NB4 (cell line): Measurements from ENCODE around the gene HDHD3.

Experiments
- POLR2A ChIP-seq: IDR thresholded peaks from 2 replicates; pipeline ENCODE4 v1.6.1; 2011; ENCODE audit warnings: mild to moderate bottlenecking; ENCODE audit not compliant: insufficient read length; ENCODE audit errors: extremely low read depth
- TF ChIP-seq, protein P1 (sequence below): IDR thresholded peaks from one replicate; pipeline ENCODE4 v1.5.1; 2012; ENCODE audit warnings: low read depth, low read length

DNA sequence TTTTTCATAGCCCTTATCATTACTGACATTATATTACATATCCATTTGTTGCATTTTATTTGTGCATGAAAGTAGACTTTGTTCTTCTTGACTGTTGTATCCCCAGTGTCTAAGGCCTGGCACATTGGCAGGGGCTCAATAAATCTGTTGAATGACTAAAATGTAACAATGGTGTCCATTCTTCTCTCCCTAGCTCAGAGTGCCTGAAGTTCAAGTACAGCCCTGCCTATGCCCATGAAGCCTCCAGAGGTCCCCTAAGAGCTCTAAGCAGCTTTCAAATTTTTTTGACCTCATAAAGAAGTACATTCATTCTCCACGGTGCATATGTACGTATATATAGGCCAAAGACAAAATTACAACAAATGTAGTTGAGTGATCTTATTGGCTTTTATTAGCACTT lies 31.6 kb downstream of the HDHD3 start:
- TF ChIP-seq POLR2A = no peak
- TF ChIP-seq, protein P1, sequence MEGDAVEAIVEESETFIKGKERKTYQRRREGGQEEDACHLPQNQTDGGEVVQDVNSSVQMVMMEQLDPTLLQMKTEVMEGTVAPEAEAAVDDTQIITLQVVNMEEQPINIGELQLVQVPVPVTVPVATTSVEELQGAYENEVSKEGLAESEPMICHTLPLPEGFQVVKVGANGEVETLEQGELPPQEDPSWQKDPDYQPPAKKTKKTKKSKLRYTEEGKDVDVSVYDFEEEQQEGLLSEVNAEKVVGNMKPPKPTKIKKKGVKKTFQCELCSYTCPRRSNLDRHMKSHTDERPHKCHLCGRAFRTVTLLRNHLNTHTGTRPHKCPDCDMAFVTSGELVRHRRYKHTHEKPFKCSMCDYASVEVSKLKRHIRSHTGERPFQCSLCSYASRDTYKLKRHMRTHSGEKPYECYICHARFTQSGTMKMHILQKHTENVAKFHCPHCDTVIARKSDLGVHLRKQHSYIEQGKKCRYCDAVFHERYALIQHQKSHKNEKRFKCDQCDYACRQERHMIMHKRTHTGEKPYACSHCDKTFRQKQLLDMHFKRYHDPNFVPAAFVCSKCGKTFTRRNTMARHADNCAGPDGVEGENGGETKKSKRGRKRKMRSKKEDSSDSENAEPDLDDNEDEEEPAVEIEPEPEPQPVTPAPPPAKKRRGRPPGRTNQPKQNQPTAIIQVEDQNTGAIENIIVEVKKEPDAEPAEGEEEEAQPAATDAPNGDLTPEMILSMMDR = no peak
